Stimulated activated naive CD8-positive, alpha-beta T cell treated with anti-CD3 and anti-CD28 coated beads, Interleukin-15, Interleukin-2, amounts not matched to agents 100 U/mL and 50 U/mL, for 24 hours (primary cell): ENCODE results near the gene MRPL21.
"Not testable (repeated sequence)": the region's sequence is repeated elsewhere in the genome, so short reads cannot be mapped to it uniquely, and the experiment has no call there.

Source experiments
- ATAC-seq: fragments of 150-1000 bp; cut with Tn5 transposase; one replicate; pipeline ENCODE4 v1.10.0; 2021
- DNase-seq: peaks from one replicate; pipeline ENCODE4 v3.0.0; 2021

The MRPL21 gene

DNA sequence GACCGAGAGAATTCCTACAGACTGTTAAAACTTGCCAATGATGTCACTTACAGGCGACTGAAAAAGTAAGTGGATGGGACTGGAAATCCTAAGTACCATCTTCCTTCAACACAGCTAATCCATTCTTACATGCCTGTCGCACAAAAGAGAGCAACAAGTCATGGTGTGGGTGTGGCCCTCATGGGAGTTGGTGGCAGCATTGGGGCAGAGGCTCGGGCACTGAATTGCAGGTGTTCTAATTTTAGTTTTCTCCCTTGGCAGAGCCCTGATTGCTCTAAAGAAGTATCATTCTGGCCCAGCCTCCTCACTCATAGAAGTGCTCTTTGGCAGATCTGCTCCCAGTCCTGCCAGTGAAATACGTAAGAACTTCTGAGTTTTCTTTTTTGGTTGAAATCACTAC is 4.6 kb upstream of the MRPL21 start:
- no peak for DNase-seq
- ATAC-seq, result no peak

DNA sequence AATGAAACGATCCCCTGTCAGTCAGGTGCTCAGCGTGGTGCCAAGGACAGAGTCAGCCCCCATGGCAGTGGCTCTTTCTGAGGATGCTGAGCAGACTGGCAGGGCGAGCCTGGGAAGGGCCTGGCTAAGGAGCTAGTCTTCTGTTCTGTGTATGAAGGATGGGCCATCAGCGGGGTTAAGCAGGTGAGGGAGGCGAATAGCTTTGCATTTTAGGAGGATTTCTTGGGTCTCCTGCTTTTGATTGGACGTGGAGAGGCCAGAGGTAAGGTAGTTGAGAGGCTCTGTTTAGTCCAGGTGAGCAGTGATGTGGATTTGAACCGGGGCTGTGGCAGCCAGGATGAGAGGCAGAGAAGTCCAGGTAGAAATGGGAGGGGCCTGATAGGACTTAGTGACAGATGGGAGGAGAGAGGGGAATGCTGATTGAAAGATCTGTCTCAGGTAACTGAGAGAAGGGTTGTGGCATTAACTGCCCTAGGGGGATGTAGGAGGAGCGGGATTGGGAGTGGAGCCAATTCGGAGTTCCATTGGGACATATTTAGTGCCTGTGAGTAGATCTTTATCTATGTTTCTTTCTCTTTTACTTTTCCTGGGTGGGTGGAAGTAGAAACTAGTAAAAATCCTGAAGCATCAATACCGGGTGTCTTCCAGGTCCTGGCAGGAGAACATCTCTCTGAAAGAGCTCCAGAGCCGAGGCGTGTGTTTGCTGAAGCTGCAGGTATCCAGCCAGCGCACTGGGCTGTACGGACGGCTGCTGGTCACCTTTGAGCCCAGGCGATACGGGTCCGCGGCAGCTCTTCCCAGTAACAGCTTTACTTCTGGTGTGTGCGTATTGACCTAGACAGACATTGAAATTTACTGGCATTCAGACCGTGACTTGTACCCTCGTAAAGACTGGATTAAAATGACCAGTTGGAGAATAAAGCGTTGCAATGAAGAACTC is 2.1 kb upstream of the MRPL21 start:
- no peak for DNase-seq
- ATAC-seq, result no peak

GRCh38 chr11:68904248-68904847 is 716 bp upstream of the MRPL21 start:
- ATAC-seq (peak; percentile 16), DNase-seq (peak; percentile 40)

DNA sequence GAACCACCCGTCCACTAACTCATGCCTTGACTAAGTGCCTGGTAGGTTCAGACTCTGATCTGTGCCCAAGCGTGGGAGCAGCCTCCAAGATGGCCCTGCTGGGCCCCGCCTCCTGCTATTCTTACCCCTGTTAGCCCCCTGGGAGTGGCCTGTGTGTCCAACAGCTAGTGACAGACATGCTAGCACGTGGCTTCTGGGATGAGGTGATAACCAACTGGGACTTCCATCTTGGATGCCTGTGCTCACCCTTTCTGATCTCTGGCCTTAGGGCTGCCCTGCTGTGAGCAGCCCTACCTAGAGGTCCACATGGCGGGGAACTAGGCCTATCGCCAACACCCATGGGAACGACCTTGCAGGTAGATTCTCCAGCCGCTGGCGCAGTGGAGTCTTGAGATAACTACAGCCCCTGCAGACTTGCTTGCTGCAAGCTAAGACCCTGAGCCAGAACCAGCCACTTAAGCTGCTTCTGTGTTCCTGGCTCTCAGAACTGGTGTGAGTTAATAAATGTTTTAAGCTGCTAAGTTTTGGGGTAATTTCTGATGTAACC is 2.7 kb downstream of the MRPL21 start:
- ATAC-seq, result no peak
- DNase-seq, result no peak

- DNase-seq, result no peak
- ATAC-seq, result no peak
Observed at GRCh38 chr11:68897441-68897840, 6.2 kb downstream of the MRPL21 start.

GRCh38 chr11:68896171-68896959 is 7.3 kb downstream of the MRPL21 start:
- DNase-seq, result no peak
- ATAC-seq, result no peak

DNA sequence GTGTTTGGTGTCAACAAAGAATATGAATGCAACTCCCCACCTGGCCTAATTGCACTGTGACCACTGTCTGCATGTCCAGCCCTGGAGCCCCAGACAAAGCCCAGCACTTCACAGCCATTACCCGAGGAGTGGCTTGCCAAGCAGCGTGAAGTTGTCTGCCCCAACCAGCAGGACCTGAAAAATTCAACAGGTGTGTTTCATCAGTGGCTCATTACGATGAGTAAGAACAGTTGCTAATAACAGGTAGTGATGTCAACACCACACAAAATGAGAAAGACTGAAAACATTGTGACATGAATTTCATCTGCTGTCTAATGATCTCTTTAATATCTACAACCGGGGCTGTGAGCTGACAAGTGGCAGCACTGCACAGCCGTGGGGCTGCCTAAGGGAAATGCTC is 10.3 kb downstream of the MRPL21 start:
- ATAC-seq, result no peak
- DNase-seq, result no peak

DNA sequence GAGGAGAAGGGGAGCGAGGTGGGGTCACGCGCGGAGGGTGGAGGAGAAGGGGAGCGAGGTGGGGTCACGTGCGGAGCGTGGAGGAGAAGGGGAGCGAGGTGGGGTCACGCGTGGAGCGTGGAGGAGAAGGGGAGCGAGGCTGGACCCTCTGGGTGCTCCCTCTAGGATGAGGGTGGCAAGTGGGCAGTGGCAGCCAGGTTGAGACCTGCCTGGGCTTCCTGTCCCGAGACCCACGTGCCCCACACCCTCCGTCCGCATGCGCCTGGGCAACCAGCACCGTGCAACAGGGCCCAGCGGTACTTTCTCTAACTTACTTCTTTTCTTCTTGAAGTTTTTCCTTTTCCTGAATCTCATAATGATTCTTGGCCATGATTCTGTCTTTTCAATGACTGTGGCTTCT is 11.1 kb downstream of the MRPL21 start:
- no peak for DNase-seq
- no peak for ATAC-seq

- DNase-seq (no peak), ATAC-seq (peak; percentile 38)
Observed at GRCh38 chr11:68891351-68891948, 12.2 kb downstream of the MRPL21 start.

GRCh38 chr11:68890490-68891231 is 13.0 kb downstream of the MRPL21 start:
- ATAC-seq (no peak), DNase-seq (no peak)

GRCh38 chr11:68889948-68890446 is 13.6 kb downstream of the MRPL21 start:
- DNase-seq (peak; percentile 16), ATAC-seq (peak; percentile 39)

DNA sequence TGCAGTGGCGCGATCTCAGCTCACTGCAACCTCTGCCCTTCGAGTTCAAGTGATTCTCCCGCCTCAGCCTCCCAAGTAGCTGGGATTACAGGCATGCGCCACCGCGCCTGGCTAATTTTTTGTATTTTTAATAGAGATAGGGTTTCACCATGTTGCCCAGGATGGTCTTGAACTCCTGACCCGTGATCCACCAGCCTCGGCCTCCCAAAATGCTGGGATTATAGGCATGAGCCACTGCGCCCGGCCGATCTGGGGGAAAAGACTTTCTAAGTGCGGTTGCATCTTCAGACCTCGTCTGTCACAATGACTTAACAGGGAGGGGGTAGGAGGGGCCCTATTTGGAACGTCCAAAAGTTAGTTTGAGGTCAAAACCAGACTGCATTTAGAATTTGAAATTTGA is 18.8 kb downstream of the MRPL21 start:
- not testable (repeated sequence) for ATAC-seq, DNase-seq

GRCh38 chr11:68882391-68882790 is 21.2 kb downstream of the MRPL21 start:
- ATAC-seq (no peak), DNase-seq (no peak)

DNA sequence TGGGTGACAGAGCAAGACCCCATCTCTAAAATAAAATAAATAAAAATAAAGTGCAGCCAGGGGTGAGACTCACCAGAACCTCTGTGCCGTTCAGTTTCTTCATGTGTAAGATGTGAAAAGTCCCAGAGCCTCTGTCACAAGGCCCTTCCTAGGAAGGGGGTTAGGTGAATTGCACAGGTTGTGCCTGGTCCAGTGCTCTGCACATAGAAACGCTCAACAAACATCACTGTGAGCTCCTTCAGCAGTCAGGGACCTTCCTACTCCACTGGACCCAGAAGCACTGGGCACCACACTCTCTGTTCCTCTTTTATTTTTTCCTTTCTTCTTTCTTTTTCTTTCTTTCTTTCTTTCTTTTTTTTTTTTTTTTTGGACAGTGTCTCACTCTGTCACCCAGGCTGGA is 22.3 kb downstream of the MRPL21 start:
- no peak for DNase-seq
- ATAC-seq, result no peak

- no peak for DNase-seq
- no peak for ATAC-seq
Observed at GRCh38 chr11:68880851-68881250, 22.8 kb downstream of the MRPL21 start.

DNA sequence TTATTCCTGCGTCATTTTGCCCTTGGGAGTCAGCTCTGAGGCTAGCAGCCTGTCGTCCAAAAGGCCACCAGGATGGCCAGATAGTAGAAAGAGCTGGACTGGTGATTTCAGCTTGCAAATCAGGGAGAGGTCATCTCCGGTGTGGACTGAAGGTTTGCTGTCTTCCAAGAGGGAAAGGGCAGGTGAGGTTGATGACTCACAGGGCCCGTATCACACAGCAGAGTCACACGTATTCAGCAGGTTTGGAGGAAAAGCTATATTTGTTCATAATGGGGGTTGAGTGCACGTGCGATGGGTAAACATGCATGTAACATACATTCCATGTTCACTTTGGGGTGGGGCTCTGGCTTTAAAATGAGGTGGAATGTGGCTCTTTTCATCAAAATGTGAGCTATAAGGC is 25.6 kb downstream of the MRPL21 start:
- DNase-seq (no peak), ATAC-seq (no peak)

DNA sequence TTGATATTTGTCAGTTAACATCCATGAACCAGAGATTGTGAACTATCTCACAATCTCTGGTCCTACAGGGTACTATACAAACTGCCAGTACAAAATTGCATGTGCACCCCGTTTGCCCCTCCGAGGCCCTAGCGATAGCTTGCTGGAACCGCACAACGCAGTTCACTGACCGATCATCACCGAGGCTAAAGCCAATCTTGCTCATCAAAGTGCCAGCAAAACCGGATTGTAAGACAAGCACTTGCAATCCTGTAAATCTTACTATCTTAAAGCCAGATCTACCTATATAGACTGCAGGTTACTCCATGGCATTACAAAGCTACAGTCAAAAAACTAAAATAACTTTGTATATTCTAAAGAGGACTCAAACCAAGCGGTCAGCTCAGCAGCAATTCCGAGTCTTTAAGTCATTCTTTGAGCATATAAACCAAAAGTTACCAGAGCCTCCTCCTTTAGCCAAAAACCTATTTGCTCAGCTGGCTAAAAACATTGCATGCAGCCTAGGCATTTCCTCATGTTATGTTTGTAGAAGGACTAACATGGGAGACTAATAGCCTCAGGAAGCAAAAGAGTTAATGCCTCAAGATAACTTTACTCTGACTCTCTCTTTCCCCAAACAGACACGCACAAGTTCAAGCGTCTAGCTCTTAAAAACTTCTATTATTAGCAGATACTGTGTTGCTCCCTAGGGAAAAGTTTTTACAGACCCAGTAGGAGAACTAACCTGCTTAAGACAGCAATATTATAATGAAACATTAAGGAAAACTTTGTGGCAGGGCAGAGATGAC is 31.2 kb downstream of the MRPL21 start:
- ATAC-seq, result no peak
- no peak for DNase-seq

GRCh38 chr11:68870470-68870869 is 33.2 kb downstream of the MRPL21 start:
- ATAC-seq (no peak), DNase-seq (no peak)

GRCh38 chr11:68868221-68868835 is 35.3 kb downstream of the MRPL21 start:
- no peak for ATAC-seq
- no peak for DNase-seq

GRCh38 chr11:68867066-68867465 is 36.6 kb downstream of the MRPL21 start:
- no peak for ATAC-seq
- no peak for DNase-seq
